Suprapubic skin (tissue), 4 donors: ENCODE measurements around the gene SLC7A11. TPM values are rescaled to one million over a fixed set of nuclear protein-coding genes. Genes with fewer than 3 reads are reported as not detected.

Experiments
- DNase-seq, 2 donors: peaks; one replicate each; pipeline ENCODE4 v3.0.0-alpha.2; 2019; ENCODE audit warnings: low spot score in 2 of 2
- H3K27ac ChIP-seq: fragments of 200-600 bp; sonication (generic); one replicate; pipeline ENCODE4 v1.5.1; 2019
- H3K27me3 ChIP-seq: fragments of 200-600 bp; sonication (generic); one replicate; pipeline ENCODE4 v1.5.1; 2019
- H3K36me3 ChIP-seq: fragments of 200-600 bp; sonication (generic); one replicate; pipeline ENCODE4 v1.5.1; 2019
- H3K4me1 ChIP-seq: fragments of 200-600 bp; sonication (generic); one replicate; pipeline ENCODE4 v1.5.1; 2019
- H3K4me3 ChIP-seq: fragments of 200-600 bp; sonication (generic); one replicate; pipeline ENCODE4 v1.5.1; 2019; ENCODE audit warnings: mild to moderate bottlenecking
- H3K9me3 ChIP-seq: fragments of 200-600 bp; sonication (generic); one replicate; pipeline ENCODE4 v1.5.1; 2019
- CTCF ChIP-seq, 2 donors: fragments of 200-600 bp in 1 of 2; fragments of 450-650 bp in 1 of 2; sonication (generic) in 1 of 2; IDR thresholded peaks; one replicate each; pipeline ENCODE4 v1.5.1; 2016 to 2019; ENCODE audit warnings: antibody characterized with exemption in 2 of 2, mild to moderate bottlenecking in 1 of 2, moderate library complexity in 1 of 2
- EP300 ChIP-seq: sonication (generic); formaldehyde crosslinking; IDR thresholded peaks from one replicate; pipeline ENCODE4 v1.6.1; 2017; ENCODE audit warnings: antibody characterized with exemption
- POLR2A ChIP-seq, 2 donors: fragments of 450-650 bp; IDR thresholded peaks; one replicate each; pipeline ENCODE4 v1.6.1; 2017; ENCODE audit warnings: antibody characterized with exemption in 2 of 2, mild to moderate bottlenecking in 2 of 2, moderate library complexity in 2 of 2
- POLR2AphosphoS5 ChIP-seq, 3 donors: sonication (generic); formaldehyde crosslinking; IDR thresholded peaks; one replicate each; pipeline ENCODE4 v1.6.1; 2017; ENCODE audit warnings: antibody characterized with exemption in 3 of 3
- WGBS: methylation state at CpG from one replicate; pipeline ENCODE4 v1.1.5; 2018; 5-methylcytosine and 5-hydroxymethylcytosine counted together
- total RNA-seq, 4 donors: library from RNA; depleted of rRNA; stranded (reverse); fragments of >200 nt; gene quantifications; one replicate each; pipeline ENCODE4 v1.1.0, GENCODE V29; 2016

Gene SLC7A11
- total RNA-seq, 4 donors from 2014 or later: 0.48 to 2.1 (median 1.2) TPM

GRCh38 chr4:138226351-138226750 is 15.8 kb downstream of the SLC7A11 start:
- Histone ChIP-seq H3K36me3 (no peaks in the 10 kb centered on the region), H3K27ac (no peak overlapping the region), H3K4me3 (no peak overlapping the region), H3K9me3 (no peaks in the 10 kb centered on the region), H3K27me3 (no peaks in the 10 kb centered on the region), H3K4me1 (no peaks in the 10 kb centered on the region)
- WGBS: 66% methylated on average over 3 of the region's 3 CpGs
- no peak for TF ChIP-seq EP300
- TF ChIP-seq POLR2A (IDR thresholded peaks at IDR 0.05): no peak
- no peak for TF ChIP-seq CTCF (IDR thresholded peaks at IDR 0.05)
- no peak for TF ChIP-seq POLR2AphosphoS5 (IDR thresholded peaks at IDR 0.05)
- DNase-seq: no peak

- H3K27me3 ChIP-seq: no peaks in the 10 kb centered on the region
- H3K36me3 ChIP-seq: no peaks in the 10 kb centered on the region
- H3K4me3 ChIP-seq: no peak overlapping the region
- H3K9me3 ChIP-seq: no peaks in the 10 kb centered on the region
- no peaks in the 10 kb centered on the region for H3K4me1 ChIP-seq
- no peak overlapping the region for H3K27ac ChIP-seq
- DNase-seq: no peak
- 14% methylated on average over 1 of the region's 1 CpG for WGBS
- TF ChIP-seq POLR2A (IDR thresholded peaks at IDR 0.05) (no peak), EP300 (no peak), CTCF (IDR thresholded peaks at IDR 0.05) (no peak), POLR2AphosphoS5 (IDR thresholded peaks at IDR 0.05) (no peak)
Measured at GRCh38 chr4:138225477-138225876, 16.7 kb downstream of the SLC7A11 start.

- H3K36me3 ChIP-seq: no peaks in the 10 kb centered on the region
- H3K27me3 ChIP-seq: no peaks in the 10 kb centered on the region
- no peak for TF ChIP-seq POLR2A (IDR thresholded peaks at IDR 0.05)
- no peak for TF ChIP-seq CTCF (IDR thresholded peaks at IDR 0.05)
- TF ChIP-seq EP300: no peak
- no peak for TF ChIP-seq POLR2AphosphoS5 (IDR thresholded peaks at IDR 0.05)
- no peaks in the 10 kb centered on the region for H3K9me3 ChIP-seq
- no peaks in the 10 kb centered on the region for H3K4me1 ChIP-seq
- no peak overlapping the region for H3K4me3 ChIP-seq
- H3K27ac ChIP-seq: no peak overlapping the region
- no peak for DNase-seq
Measured at GRCh38 chr4:138224614-138225013, 17.5 kb downstream of the SLC7A11 start.

GRCh38 chr4:138223231-138223910 is 18.8 kb downstream of the SLC7A11 start:
- Histone ChIP-seq H3K36me3 (no peaks in the 10 kb centered on the region), H3K4me3 (no peak overlapping the region), H3K27me3 (no peaks in the 10 kb centered on the region), H3K4me1 (no peaks in the 10 kb centered on the region), H3K27ac (no peak overlapping the region), H3K9me3 (no peaks in the 10 kb centered on the region)
- WGBS: 75% methylated on average over 4 of the region's 4 CpGs
- no peak for DNase-seq
- no peak for TF ChIP-seq POLR2AphosphoS5 (IDR thresholded peaks at IDR 0.05)
- TF ChIP-seq EP300: no peak
- no peak for TF ChIP-seq POLR2A (IDR thresholded peaks at IDR 0.05)
- no peak for TF ChIP-seq CTCF (IDR thresholded peaks at IDR 0.05)

- DNase-seq: no peak
- 44% methylated on average over 4 of the region's 4 CpGs for WGBS
- no peak overlapping the region for H3K27ac ChIP-seq
Measured at GRCh38 chr4:138222046-138222445, 20.1 kb downstream of the SLC7A11 start.

More at GRCh38 chr4:138222046-138222445, 20.1 kb downstream of the SLC7A11 start:
- Histone ChIP-seq H3K9me3 (no peaks in the 10 kb centered on the region), H3K27me3 (no peaks in the 10 kb centered on the region), H3K4me1 (no peaks in the 10 kb centered on the region), H3K4me3 (no peak overlapping the region), H3K36me3 (no peaks in the 10 kb centered on the region)
- no peak for TF ChIP-seq CTCF (IDR thresholded peaks at IDR 0.05)
- no peak for TF ChIP-seq POLR2A (IDR thresholded peaks at IDR 0.05)
- no peak for TF ChIP-seq EP300
- no peak for TF ChIP-seq POLR2AphosphoS5 (IDR thresholded peaks at IDR 0.05)
